Dermis microvascular lymphatic vessel endothelial cell (primary cell): Measurements from ENCODE around the gene BUB3. TPM values are rescaled to one million over a fixed set of nuclear protein-coding genes. Genes with fewer than 3 reads are reported as not detected.
A peak's percentile ranks its signal among the peaks of the same experiment; 100 is the strongest.

Source experiments
- DNase-seq, 2 donors: peaks; one replicate each; pipeline versions ENCODE4 v3.0.0 to v3.0.0-alpha.2; 2010; ENCODE audit warnings: low read depth in 2 of 2
- total RNA-seq: library from RNA; depleted of rRNA; stranded (reverse); fragments of >200 nt; gene quantifications from 2 replicates; pipeline ENCODE4 v1.2.1, GENCODE V29; 2014

The BUB3 gene
- total RNA-seq, 1 donor from 2014 or later: 222 TPM

DNA sequence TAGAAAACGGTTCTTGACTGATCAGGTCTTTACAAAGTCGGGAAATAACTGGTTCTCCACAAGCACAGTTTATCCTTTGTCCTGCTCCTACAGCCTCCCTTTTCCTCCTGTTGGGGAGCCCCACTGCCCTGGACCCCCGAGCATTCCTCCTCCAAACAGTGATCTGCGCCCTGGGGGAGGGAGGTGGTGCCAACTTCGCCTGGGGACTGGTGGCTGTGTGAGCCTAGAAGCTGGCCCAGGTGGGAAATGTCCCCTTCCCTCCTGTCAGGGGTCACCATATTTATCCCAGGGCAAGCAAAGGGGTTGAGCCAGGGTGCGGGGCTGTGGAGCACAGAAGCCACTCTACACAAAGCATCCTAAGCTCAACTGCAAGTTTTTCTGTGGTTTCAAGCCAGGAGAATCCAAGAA, 13.2 kb upstream of the BUB3 start:
- DNase-seq: no peak

DNA sequence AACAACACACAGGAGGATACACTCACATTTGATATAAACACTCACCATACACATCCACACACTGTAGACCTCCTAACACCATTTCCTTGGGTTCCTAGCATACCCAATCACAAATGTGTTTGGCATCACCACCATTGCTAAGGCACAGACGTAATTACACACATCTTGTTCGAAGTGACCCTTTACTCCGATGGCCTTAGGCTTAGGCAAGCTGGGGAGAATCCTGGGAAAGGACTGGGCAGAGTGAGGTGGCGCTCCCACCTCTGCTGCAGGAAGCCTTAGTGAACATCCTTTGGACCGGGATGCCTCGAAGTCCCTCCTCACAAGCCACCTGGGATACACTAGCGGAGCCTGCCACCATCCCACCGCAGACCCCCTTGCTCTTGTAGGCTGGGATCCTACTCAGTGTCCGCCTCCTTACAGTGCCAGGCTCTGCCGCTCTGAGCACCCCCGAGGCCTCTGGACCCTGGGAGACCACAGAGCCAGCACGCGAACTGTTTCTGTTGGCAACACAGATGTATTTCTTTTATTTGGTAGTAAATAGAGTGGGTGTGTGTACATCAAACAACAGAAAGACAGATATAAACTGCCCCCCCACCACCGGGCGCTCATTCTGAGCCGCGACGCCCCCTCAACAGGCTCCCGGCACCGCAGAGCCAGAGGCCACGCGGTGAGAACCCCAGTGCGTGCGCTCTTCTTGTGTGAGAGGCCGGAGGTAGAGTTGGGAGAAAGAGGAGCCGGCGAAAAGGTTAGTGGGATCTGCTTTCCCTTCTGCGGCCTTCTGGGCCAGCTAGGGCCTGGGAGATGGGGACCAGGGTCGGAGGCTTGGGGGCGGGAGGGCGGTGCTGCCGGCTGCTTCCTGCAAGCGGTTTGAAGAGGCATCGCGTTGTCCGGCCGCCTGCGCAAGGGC, 12.2 kb upstream of the BUB3 start:
- DNase-seq: no peak

DNA sequence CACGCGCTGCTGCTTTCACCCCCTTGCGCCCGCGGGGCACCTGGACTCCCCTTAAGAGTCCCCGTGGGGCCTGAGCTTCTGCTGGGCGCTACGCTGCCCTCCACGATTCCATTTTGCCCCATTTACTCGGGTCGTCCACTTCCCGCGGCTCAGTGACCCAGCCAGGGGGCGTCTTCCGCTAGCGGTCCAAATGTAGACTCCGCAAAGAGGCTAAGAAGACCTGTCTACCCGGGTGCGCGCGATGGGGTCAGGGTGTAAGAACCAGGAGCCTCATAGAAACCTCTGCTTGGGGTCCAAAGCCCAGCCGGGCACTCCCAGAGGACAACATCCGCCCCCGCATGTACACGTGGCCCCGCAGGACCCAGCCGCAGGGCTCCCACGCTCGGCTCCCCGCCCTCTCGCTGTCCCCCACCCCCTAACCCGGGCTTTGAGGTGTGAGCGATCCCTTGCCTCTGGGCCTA, 11.5 kb upstream of the BUB3 start:
- no peak for DNase-seq

DNA sequence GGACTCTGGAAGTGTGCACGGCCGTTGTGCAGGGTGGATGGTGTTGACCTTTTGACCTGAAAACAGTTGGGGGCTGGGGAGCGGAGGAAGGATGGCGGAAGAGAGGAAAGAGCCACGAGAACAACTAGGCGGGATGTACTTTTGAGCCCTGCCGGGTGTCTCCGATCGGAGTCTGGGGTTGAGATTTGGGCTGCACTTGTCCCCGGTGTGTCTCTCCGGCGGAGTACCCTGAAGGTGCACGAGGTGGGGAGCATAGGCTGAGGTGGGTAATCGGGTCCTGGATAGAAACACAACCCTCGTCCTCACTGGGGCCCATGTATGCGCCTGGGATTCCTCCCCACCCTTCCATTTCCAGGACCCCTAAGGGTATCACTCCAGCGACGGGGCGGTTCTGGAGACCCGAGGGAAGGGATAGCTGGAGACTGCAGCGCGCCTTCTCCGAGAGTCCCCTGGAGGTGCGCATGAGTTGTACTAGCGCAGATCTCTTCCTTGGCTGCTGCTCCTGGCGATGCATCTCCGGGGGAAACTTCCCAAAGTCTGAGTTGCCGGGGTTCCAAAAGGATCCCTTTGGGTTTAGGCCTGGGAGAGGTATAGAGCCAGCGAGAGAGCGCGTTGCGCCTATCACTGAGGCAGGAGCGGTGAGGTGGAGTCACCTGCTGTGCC, 10.9 kb upstream of the BUB3 start:
- DNase-seq: no peak

DNA sequence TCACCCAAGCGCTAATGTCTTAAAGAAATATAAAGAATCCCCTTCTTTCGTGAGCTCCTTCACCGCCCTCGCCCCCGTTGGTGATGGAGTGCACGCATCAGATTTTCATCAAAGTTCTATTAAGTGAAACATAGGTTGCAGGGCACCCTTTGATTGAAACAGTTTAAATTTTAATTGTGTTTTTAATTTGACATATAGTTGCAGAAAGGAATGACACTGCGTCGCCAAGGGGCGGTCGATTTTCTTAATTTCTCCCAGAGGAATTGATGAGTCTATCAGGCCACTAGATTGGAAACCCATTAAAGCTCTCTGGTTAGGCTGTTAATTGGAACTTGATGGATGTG, 10.4 kb upstream of the BUB3 start:
- no peak for DNase-seq

DNA sequence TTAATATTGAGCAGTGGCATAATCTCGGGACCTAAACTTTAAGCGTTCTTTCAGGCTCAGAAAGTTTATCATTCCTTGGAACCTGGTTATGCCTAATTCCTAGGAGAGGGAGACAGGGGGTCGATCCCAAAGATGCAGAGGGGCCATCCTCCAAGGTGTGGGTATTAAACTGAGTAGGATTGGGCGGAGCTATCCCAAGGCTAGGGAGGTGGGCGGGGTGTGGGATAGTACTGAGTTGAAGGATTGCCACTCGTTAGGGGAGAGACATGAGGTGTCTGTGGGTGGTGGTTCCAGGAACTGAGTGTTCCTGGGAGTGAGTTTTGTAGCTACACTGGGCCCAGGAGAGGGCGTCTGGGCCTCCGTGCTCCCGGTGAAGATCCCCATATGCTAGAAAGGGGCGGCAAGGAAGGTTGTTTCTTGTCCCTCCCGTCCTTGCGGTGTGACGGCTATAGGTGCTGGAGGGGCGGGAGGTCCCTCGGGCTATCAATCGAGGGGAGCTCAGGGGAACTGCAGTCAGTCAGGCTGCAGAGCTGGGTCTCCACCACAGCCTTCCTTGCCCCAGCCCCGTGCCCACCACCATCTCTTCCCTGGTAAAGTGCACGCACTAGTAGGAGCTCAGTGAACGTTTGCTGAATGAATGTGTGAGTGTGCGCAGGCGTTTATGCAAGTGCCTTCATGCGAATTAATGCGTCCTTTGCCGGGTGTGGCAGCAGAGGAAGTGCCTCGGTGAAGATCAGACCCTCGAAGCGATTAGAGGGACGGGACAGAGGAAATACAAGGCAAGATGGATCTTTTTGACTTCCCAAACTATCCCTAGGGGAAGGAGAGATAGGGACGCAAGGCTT, 9.3 kb upstream of the BUB3 start:
- no peak for DNase-seq

DNA sequence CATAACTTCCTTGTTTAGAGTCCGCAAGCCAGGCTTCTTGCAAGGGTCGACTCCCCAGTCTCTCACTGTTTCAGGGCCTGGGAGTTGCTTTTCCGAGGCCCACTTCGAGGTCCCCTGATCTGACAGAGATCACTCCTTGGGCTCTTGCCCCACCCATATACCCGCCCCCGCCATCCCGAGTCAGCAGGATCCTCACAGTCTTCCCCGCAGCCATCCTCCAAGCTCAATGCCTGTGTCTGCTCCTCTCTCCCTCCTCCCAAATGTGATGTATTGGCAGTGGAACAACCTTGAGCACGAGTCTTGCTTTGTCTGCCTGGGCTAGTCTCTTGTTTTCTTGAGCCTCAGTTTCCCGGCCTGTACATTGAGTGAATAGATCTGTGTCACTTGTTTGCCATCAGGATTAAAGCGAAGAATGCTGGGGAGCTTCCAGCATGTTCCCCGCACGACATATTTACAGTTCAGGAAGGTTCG, 8.6 kb upstream of the BUB3 start:
- no peak for DNase-seq

DNA sequence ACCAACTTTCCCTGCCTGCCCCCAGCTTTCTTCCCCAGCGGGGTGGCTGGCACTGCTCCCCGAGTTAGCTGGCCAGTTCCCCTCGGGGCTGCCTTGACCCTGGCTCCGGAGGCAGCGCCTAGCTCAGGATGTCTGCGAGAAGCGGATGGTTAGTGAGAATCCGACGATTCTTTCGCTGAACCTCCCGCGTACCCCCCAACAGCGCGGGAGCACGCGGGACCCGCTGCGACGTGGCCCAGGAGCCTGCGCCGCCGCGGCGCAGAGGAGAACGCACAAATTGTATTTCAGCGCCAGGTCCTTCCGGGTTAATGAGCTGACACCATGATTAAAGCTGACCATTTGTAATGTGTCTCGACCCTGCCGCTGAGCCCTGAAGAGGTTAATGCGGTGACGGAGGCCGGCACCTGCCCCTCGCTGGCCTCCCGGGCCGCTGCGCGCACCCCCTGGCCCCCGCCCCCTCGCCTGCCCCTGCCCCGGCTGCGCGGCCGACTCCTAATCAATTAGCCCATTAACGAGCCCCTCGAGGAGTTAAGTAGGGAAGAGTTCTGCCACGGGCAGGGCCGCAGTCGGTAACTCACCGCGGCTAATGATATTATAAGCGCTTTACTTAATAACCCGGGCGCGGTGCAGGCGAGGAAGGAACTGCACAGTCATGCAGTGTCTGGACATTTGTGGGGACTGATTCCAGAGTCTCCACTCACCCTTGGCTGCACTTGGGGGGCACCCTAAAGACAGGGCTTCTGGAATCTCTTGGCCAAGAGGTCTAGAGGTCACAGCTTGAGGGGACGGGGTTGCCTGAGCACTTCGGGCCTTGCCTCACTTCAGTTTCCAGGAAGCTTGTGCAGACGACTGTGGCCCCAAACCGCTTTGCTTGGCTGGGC, 7.9 kb upstream of the BUB3 start:
- no peak for DNase-seq

DNA sequence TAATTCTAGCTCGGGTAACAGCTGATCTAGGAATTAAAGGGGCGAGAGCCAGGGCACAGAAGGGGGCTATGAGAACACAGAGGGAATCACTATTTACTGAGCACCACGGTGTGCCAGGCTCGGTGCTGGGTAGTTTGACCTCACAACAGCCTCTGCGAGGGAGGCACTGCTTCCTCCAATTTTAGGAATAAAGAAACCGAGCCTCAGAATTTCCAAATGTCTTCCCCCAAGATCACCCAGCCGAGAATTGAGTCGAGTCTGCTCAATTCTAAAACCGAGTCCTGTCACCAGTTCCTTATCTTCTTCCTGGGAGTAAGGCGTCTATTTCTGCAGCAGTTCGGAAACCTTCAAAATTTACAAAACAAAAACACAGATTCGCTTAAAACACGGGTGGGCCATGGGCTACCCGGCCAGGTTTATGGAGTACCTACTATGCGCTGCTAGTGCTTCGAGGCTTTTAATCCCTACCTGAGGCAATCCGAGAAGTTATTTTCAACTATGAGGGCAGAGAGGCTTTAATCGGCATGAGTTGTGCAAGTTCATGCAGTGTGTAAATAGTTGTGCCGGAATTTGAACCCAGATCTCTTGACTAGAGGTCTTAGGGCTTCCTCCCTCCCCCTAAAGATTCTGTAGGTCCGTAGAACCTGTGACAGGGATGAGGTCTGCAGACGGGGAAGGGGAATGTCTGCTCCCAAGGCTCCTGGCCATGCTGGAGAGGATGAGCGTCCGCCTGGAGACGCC, 7.1 kb upstream of the BUB3 start:
- DNase-seq: no peak

DNA sequence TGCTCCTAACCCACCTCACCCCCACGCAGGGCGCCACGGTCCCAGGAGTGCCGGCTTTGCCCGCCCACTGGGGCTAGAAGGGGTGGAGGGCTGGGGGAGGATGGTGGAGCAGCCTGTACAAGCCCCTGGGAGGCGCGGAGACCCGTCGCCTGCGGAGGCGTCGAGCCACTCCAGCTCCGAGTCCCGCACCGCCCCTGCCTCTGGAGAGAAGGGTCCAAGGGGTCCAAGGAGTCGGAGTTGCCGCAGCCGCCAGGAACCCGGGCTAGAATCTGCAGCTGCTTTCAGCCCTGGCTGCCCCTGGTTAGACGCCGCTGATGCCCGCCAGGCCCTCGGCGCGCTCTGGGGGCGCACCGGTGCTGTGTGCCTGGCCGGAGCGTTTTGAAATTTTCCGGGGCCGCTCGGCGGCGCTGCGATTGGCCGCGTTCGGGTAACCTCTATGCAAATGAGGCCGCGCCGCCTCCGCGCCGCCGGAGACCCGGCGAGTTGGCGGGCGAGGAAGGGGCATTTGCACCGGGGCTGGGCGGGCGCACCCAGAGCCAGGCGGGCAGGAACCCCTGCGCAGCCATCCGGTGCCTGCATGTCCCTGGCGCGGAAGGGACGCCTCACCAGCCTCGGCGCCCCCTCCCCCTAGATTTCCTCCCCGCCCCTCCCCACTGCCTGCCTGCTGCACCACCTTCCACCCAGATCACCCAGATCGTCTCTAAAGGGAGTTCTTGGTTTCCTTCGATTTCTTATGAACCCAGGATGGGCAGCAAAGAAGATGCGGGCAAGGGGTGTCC, 6.4 kb upstream of the BUB3 start, which contains the start of gene HMX2:
Gene HMX2 (plus strand): TSS at position 502 of the 779 bp plus-strand sequence. CDS start 243 bp downstream, at position 745.
- no peak for DNase-seq

DNA sequence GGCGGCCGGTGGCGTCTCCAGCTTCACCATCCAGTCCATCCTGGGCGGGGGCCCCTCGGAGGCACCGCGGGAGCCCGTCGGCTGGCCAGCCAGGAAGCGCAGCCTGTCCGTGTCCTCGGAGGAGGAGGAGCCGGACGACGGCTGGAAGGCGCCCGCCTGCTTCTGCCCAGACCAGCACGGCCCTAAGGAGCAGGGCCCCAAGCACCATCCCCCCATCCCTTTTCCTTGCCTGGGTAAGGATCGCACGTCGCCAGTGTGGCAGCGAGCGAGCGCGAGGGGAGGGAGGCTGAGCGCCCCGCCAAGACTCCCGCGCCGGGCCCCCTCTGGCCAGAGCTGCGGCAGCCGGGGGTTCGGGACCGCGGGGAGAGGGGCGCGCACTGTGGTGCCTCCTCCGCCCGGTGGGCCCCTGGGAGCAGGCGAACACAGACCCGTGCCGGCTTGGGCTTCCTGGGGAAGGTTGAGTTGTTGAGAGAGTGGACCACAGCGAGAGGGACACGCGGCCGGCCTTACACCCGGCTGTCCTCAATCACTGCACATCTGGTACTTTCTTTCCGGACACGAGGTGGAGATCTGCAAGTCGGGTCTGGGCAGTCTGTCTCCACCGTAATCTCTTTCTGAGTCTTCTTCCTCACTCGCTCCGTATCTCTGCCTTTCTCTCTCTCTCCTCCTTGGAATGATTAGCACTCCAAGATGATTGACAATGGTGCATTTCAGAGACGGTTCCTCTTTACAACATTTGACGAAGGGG, 5.6 kb upstream of the BUB3 start:
- no peak for DNase-seq

DNA sequence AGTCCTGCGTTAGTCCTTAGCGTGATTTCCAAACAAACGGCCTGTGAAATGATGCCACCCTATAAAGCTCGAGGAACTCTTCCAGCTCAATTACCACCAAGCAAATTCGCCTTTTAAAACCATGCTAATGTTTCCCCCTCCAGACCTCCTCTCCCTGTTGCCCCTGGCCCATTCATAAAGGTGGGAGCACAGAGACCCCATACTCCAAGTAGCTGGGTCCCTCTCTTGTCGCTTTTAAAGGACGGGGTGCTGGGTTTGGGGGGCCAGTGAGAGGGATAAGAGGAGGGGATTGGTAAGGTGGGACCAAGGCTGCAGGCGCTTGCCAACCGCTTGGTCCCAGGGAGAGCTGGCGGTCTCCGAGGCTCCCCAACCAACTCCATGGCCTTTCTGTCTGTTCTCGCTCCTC, 5.0 kb upstream of the BUB3 start:
- DNase-seq: no peak

DNA sequence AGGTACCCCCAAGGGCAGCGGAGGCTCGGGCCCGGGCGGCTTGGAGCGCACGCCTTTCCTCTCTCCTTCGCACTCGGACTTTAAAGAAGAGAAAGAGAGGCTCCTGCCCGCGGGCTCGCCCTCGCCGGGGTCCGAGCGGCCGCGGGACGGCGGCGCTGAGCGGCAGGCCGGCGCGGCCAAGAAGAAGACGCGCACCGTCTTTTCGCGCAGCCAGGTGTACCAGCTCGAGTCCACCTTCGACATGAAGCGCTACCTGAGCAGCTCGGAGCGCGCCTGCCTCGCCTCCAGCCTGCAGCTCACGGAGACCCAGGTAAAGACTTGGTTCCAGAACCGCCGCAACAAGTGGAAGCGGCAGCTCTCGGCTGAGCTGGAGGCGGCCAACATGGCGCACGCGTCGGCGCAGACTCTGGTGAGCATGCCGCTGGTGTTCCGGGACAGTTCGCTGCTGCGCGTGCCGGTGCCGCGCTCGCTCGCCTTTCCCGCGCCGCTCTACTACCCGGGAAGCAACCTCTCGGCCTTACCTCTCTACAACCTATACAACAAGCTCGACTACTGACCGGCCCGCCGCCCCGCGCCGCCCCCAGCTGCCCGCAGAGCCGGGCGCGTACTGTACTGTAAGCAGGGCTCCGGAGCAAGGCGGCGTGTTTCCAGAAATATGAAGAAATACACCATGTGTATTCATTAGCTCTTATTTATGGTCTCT, 4.5 kb upstream of the BUB3 start:
- peak in 1 of 2 donors; percentile 58 for DNase-seq

DNA sequence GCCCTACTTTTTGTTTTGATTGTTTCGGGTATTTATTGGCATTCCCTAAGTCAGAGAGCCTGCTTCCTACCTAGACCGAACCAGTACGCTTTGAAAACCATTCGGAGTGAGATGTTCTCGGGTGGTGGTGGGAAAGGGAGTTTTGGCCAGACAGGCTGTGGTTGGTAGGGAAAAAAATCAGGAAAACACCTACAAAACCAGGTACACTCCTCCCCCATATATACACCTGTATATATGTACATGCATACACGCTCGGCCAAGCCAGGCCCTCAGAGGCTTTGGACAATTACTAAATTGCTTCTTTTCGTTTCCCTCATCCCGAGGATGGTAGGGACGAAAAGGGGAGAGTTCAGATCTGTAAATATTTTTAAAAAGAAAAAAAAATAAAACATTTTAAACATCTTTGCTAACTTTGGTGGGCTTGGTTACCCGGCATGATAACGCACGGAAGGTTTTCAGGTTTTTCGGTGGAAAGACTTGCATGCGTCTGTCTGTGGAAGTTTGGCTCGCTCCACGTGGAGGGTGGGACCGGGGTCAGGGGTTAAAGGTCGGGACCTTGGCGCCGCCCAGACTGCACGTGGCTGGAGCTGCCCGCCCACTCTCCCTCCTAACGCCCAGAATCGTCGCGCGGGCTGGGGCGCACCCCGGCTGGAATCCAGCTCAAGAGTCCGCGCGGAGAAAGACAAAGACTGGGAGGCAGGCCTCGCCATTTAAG, 3.8 kb upstream of the BUB3 start:
- no peak for DNase-seq

DNA sequence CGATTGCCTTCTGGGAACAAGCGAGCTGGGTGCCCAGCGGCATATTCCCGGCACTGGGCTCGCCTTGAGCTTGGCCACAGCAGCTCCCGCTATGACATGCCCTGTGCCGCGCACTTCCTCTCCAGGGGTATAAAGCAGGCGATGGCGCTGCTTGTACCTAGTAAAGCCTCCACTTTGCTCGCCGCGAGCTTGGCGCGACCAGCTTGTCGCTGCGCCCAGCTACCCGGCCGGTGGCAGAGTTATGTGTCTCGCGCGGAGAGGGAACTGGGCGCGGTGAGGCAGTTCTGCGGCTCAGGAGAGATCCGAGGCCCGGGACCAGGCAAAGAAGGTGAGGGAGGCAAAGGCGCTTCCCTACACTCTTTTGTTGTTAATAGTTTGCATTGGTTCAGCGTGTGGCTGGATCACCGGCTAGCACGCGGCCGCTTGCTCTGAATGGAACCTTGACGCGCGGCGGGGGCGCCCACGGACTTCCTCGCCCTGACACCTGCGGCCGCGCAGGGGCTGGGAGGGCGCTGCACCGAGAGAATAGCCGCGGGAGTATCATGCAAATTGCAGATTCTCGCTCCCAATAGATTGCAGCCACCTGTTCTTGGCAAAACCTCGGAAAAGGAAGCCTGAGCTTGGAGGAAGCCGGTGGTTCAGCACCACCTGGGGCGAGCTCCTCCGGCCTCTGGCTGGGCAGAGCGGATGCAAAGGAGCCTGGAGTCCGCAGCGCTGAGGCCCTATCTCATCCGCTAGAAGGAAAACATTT, 3.0 kb upstream of the BUB3 start:
- peak in 1 of 2 donors; percentile 32 for DNase-seq

DNA sequence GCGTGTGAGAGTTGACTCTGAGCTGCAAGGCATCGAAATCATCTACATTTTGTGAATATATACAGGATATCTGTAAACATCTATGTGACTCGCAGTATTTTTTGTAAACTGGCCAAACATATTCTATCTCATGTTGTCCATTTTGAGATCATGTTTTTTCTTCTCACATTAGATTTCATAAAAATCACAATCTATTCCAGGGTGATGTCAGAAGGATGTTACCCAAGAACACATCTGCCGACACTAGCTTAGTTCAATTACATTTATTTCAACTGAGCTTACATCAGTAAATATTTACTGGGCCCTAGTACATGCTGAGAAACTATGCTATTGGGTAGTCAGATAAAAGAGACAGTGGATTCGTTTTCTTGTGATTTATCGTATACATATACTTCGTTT, 2.5 kb upstream of the BUB3 start:
- DNase-seq: no peak
